Breast epithelium (tissue), 4 donors: ENCODE data around the gene OR4D9. TPM values are rescaled to one million over a fixed set of nuclear protein-coding genes. Genes with fewer than 3 reads are reported as not detected.

Source experiments
- DNase-seq, 2 donors: peaks; one replicate each; pipeline ENCODE4 v3.0.0-alpha.2; 2019; ENCODE audit warnings: low spot score in 2 of 2
- H3K27ac ChIP-seq, 2 donors: fragments of 200-600 bp; sonication (generic) in 1 of 2; one replicate each; pipeline ENCODE4 v1.5.1; 2016 to 2019; ENCODE audit warnings: mild to moderate bottlenecking in 1 of 2
- H3K27me3 ChIP-seq, 2 donors: fragments of 200-600 bp; sonication (generic) in 1 of 2; one replicate each; pipeline versions ENCODE4 v1.5.1 to v1.6.0; 2017 to 2019; ENCODE audit warnings: control low read depth in 1 of 2, mild to moderate bottlenecking in 1 of 2
- H3K36me3 ChIP-seq: fragments of 200-600 bp; one replicate; pipeline ENCODE4 v1.5.1; 2019
- H3K4me1 ChIP-seq, 2 donors: fragments of 200-600 bp; sonication (generic); one replicate each; pipeline ENCODE4 v1.5.1; 2016 to 2019; ENCODE audit warnings: control low read depth in 1 of 2
- H3K4me3 ChIP-seq, 3 donors: fragments of 200-600 bp; sonication (generic); 1 replicate in 2 of 3; 2 replicates in 1 of 3; pipeline ENCODE4 v1.5.1; 2016 to 2019; ENCODE audit warnings: mild to moderate bottlenecking in 3 of 3, moderate library complexity in 2 of 3
- H3K9me3 ChIP-seq, 2 donors: fragments of 200-600 bp; sonication (generic) in 1 of 2; one replicate each; pipeline ENCODE4 v1.5.1; 2016 to 2019; ENCODE audit warnings: control low read depth in 1 of 2
- POLR2A ChIP-seq: fragments of 450-650 bp; IDR thresholded peaks from one replicate; pipeline ENCODE4 v1.6.1; 2016; ENCODE audit warnings: antibody characterized with exemption, mild to moderate bottlenecking, moderate library complexity
- POLR2AphosphoS5 ChIP-seq, 3 donors: sonication (generic); formaldehyde crosslinking; IDR thresholded peaks; one replicate each; pipeline ENCODE4 v1.6.1; 2017; ENCODE audit warnings: antibody characterized with exemption in 3 of 3
- intact Hi-C: fragments of 100-400 bp; cut with DNase I; formaldehyde crosslinking; loops from one replicate; pipeline ENCODE4 v1.15.1; 2023; ENCODE audit warnings: low total_unique reads
- total RNA-seq, 3 donors: library from RNA; depleted of rRNA; stranded (reverse); fragments of >200 nt; gene quantifications; one replicate each; pipeline ENCODE4 v1.1.0, GENCODE V29; 2016
- TF ChIP-seq, protein P1 (sequence below), 3 donors: fragments of 450-650 bp; IDR thresholded peaks; one replicate each; pipeline ENCODE4 v1.5.1; 2016 to 2017; ENCODE audit warnings: antibody characterized with exemption in 3 of 3, mild to moderate bottlenecking in 3 of 3, moderate library complexity in 3 of 3

The OR4D9 gene
- total RNA-seq, 3 donors from 2014 or later: not detected

DNA sequence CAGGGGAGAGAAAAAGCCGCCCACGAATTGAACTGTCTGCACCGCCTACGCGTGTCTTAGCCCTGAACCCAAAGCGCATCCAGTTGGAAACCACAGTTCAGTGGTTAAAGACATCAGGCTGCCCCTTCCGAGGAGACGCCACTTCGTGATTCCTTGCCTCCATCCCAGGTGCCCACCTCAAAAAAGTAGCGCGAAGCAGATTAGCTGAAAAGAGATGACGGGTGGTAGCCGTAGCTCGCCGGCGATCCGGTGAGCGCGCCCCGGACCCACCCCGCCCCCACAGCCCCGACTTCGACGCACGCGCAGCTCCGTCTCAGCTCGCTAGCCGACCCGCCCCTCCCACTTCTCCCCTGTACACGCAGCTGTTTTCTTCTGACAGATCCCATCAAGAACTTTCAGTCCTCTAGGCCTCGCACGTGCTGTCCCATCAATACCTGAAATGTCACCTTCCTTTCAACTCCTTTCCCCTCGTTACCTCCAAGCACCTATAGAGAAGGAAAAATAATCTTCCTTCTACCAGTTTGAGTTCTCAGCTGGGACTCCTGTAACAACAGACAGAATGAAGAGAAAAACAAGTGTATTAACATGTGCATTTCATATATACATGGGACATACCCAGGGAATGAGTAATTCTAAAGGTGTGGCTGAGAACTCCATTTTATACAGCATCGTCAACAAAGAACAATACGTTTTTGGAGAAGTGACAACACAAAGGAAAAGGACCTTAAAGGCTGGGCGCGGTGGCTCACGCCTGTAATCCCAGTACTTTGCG lies 49.5 kb downstream of the OR4D9 start:
- intact Hi-C loops: no loop called here
- Histone ChIP-seq H3K27me3 (no peaks in the 10 kb centered on the region), H3K9me3 (no peaks in the 10 kb centered on the region), H3K4me1 (no peaks in the 10 kb centered on the region), H3K4me3 (peak overlapping the region; percentile 63 to 91 (median 70)), H3K36me3 (no peaks in the 10 kb centered on the region), H3K27ac (peak overlapping the region; percentile 87 to 88)
- DNase-seq: peak; percentile 77 to 82
- TF ChIP-seq POLR2A (no peak), POLR2AphosphoS5 (IDR thresholded peaks at IDR 0.05) (peak in 1 of 3 donors; percentile 46)
- TF ChIP-seq, protein P1, sequence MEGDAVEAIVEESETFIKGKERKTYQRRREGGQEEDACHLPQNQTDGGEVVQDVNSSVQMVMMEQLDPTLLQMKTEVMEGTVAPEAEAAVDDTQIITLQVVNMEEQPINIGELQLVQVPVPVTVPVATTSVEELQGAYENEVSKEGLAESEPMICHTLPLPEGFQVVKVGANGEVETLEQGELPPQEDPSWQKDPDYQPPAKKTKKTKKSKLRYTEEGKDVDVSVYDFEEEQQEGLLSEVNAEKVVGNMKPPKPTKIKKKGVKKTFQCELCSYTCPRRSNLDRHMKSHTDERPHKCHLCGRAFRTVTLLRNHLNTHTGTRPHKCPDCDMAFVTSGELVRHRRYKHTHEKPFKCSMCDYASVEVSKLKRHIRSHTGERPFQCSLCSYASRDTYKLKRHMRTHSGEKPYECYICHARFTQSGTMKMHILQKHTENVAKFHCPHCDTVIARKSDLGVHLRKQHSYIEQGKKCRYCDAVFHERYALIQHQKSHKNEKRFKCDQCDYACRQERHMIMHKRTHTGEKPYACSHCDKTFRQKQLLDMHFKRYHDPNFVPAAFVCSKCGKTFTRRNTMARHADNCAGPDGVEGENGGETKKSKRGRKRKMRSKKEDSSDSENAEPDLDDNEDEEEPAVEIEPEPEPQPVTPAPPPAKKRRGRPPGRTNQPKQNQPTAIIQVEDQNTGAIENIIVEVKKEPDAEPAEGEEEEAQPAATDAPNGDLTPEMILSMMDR (IDR thresholded peaks at IDR 0.05): no peak

DNA sequence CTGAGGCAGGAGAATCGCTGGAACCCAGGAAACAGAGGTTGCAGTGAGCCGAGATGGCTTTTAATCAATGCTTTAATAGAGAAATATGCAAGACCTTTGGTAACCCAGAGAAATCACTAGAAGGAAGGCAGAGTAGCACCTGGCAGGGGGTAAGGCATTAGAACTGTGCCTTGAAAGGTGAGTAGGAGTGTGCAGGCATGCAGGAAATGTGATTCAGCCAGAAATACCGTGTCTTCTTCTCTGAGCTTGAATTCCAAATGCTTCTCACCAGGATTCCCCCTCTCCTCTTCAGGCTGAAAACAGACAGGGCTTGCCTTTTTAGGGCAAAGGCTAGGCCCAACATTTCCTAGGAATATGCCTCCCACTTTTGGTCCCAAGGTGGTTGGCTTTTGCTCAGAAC lies 51.0 kb downstream of the OR4D9 start:
- H3K9me3 ChIP-seq: no peaks in the 10 kb centered on the region
- H3K36me3 ChIP-seq: no peaks in the 10 kb centered on the region
- TF ChIP-seq, protein P1 (IDR thresholded peaks at IDR 0.05): no peak
- TF ChIP-seq POLR2AphosphoS5 (IDR thresholded peaks at IDR 0.05) (no peak), POLR2A (no peak)
- intact Hi-C loops: no loop called here
- H3K27me3 ChIP-seq: no peaks in the 10 kb centered on the region
- H3K27ac ChIP-seq: peak overlapping the region in 1 of 2 donors; percentile 88
- no peak overlapping the region for H3K4me3 ChIP-seq
- no peak for DNase-seq
- H3K4me1 ChIP-seq: no peaks in the 10 kb centered on the region

Other genes starting within 250 kb of the OR4D9 start
- gene OR5AN1, start 152.6 kb upstream of the OR4D9 start, total RNA-seq: under 1 TPM in 1 of 3 donors, not detected in 2; under 0.01 TPM
- gene OR5A2, start 85.1 kb upstream of the OR4D9 start, total RNA-seq: not detected
- not detected for gene OR5A1, start 75.1 kb upstream of the OR4D9 start, total RNA-seq
- gene OR4D6, start 54.6 kb upstream of the OR4D9 start, total RNA-seq: not detected
- not detected for gene OR4D10, start 38.2 kb upstream of the OR4D9 start, total RNA-seq
- not detected for gene OR4D11, start 8.0 kb upstream of the OR4D9 start, total RNA-seq
- 10 to 100 TPM; 42.4 to 48.2 (median 43.9) TPM for gene OSBP, start 104.2 kb downstream of the OR4D9 start, total RNA-seq
- 10 to 100 TPM; 13.4 to 15.8 (median 15.2) TPM for gene PATL1, start 157.5 kb downstream of the OR4D9 start, total RNA-seq
- not detected for gene OR10V1, start 202.3 kb downstream of the OR4D9 start, total RNA-seq
- 10 to 100 TPM; 32.2 to 58.8 (median 53.7) TPM for gene STX3, start 243.8 kb downstream of the OR4D9 start, total RNA-seq